HG02763 (cell line): ENCODE measurements around the gene EIF4EBP2.

ENCODE experiments used
- ATAC-seq: cut with Tn5 transposase; IDR thresholded peaks from one replicate; pipeline ENCODE4 v1.9.1; 2021; ENCODE audit warnings: mild to moderate bottlenecking, moderate library complexity; ENCODE audit not compliant: unreplicated experiment

Gene EIF4EBP2

GRCh38 chr10:70404036-70404786, at the start of gene EIF4EBP2:
Gene EIF4EBP2 (plus strand): TSS chr10:70404145. CDS start chr10:70404402, 257 bp downstream.
- peak; percentile 86 for ATAC-seq

DNA sequence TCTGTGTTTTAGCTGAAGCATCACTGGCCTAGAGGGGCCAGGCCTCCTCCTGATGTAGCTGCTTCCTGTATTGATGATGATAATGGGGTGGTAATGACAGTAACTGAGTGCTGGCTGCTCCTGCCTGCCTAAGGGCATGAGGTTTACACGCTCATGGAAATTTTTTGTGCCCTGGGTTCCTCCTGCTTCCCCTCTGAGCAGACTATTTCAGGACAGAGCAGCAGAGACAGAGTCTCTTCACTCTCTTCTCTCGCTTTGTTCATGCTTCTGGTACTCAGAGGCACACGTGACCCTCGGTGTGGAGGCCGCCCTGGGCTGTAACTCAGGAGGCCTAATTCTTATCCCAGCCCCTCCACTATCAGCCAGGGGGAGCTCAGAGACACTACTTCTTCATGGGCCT, 49.4 kb upstream of the EIF4EBP2 start:
- ATAC-seq: no peak

DNA sequence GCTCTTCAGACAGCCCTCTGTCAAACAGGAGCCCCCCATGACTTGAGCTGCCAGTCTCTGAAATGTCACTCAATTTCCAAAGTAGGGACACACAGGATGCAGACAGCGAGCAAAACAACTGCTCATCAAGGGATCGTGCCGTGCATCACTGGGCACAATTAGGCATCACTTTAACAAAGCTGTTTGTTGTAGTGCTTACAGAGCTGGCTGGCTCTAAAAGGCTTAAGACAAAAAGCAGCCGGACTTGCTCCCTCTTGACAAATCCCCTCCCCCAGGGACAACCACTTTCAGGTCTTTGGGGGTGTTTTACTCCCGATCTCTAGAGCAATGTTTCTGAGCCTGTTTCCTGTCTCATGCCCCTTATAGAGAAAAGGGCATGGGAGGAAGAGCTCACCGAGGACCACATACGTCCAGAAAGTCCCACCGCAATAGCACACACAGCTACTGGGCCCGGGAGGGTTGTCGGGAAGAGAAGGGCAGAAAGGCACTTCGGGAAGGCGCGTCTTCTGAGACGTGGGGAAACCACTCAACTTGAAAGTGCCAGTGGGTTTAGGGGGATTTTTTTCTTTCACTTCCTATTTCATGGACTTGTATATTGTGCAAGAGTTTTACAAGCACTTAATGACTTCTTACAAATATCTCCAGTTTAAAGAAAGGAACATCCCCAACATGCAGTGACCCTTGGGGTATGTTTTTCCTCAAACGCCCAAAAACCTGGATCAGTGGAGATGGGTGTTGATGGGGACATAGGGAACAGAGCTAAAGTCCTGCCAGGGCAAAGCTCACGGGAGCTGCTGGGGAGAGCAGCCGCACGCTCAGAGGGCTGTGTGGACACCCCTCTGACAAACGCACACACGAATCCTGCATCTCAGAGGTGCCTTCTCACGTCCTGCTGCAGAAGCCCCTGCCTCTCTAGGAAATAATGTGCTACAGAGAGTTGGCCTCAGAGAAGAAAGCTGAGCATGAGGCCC, 48.6 kb upstream of the EIF4EBP2 start:
- peak; percentile 48 for ATAC-seq

DNA sequence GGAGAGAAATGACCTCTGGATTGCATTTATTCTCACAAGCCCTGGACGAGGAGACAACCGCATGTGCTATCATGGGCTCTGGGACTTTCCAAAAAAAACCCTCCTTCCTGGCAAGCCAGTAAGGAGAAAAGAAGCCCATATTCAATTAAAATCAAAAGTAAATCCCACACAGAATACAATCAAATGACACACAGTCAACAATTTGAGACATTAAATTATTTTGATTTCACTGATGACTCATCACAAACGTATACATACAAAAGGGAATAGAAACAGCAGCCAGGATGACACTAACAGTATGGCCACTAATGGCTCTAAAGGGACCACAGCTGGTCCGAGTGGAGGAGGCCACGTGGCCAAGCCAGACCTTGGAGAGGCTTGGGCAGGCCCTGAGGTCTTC, 46.4 kb upstream of the EIF4EBP2 start:
- no peak for ATAC-seq

DNA sequence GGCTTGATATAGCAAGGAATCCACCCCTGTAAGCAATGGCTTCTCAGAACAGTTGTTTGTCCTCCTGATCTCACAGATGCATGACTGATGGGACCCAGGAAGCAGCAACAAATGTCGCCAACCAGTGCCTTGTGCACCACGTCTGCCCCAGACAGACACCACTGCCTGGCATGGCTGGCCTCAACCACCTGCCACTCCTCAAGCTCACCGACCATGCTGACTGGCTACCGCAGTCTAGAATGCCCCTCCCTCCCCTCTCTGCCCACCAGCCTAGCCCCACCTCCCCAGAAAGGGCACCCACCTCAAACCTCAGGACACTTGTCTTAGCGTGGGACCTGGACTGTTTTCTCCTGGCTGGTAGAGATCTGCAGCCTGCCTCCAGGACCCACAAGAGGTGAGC, 45.5 kb upstream of the EIF4EBP2 start:
- ATAC-seq: no peak

- ATAC-seq: no peak
Measured at GRCh38 chr10:70359017-70359550, 44.9 kb upstream of the EIF4EBP2 start.

DNA sequence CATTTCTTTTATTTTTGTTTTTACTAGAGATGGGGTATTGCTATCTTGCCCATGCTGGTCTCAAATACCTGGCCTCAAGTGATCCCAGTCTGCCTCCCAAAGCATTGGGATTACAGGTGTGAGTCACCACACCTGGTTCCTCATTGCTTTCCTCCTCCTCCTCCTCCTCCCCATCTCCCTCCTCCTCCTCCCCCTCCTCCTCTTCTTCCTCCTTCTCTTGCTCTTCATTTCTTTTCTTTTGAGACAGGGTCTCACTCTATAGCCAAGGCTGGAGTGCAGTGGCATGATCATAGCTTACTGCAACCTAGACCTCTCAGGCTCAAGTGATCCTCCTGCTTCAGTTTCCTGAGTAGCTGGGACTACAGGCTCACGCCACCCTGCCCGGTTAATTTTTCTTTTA, 43.7 kb upstream of the EIF4EBP2 start:
- no peak for ATAC-seq

DNA sequence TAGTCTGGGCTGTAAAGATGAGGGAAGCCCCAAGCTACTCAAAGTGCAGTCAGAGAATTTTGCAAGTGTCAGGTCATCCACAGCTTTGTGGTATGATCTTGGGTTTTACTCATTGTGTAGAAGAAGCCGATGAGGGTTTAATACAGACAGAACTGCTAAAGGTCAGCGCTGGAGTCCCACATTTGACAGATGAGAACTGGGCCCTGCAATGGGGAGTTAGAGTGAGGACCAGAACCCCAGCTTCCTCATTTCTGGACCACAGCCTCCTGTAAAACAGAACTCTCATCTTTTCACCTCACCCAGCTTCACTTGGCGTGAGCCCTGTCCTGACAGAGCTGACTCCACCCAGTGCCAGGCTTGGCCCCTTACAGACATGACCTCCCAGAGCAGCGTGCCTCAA, 41.6 kb upstream of the EIF4EBP2 start:
- ATAC-seq: no peak

DNA sequence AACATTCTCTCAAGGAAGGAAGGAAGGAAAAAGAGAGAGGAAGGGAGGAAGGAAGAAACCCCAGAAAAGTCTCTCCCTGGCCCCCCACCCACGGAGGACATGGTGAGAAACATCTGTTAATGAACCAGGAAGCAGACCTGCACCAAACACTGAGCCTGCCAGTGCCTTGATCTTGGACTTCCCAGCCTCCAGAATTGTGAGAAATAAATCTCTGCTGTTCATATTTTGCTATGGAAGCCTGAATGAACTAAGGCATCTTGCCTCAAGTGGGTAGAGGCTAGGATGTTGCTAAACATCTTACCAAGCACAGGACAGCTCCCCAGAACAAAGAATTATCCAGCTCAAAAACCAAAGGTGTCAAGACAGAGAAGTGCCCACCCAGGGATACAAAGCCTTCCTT, 40.7 kb upstream of the EIF4EBP2 start:
- no peak for ATAC-seq

GRCh38 chr10:70363971-70364771, 39.8 kb upstream of the EIF4EBP2 start:
- ATAC-seq: peak; percentile 79

- no peak for ATAC-seq
Measured at GRCh38 chr10:70364772-70365091, 39.2 kb upstream of the EIF4EBP2 start.

- ATAC-seq: no peak
Measured at GRCh38 chr10:70367195-70367796, 36.6 kb upstream of the EIF4EBP2 start.

DNA sequence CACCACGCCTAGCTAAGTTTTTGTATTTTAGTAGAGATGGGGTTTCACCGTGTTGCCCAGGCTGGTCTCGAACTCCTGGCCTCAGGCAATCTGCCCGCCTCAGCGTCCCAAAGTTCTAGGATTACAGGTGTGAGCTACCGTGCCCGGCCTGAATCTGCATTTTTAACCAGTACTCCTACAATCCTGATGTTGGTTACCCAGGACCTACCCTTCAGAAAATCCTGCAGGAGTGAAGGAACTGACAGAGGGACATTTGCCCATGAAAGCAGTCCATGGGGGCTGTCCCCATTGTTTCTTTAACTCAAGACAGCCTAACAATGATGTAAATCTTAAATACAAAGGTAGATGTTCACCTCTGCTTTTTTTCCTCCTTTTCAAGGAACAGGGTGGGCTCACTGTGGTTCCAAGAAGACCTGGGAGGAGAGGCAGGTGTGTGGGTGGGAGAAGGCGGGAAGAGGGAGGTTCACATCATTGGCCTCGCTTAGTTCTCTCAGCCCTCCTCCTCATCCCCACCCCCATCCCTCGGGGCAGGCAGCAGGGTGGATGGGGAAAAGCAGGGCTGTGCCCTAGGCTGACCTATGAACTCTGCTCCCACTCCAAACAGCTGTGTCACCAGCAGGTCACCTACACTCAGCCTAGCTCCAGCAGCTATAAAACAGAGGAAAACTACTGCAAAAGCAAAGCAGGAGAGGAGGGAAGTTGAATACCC, 35.0 kb upstream of the EIF4EBP2 start:
- no peak for ATAC-seq

- no peak for ATAC-seq
Measured at GRCh38 chr10:70369498-70370018, 34.4 kb upstream of the EIF4EBP2 start.

- ATAC-seq: no peak
Measured at GRCh38 chr10:70370766-70371165, 33.2 kb upstream of the EIF4EBP2 start.

DNA sequence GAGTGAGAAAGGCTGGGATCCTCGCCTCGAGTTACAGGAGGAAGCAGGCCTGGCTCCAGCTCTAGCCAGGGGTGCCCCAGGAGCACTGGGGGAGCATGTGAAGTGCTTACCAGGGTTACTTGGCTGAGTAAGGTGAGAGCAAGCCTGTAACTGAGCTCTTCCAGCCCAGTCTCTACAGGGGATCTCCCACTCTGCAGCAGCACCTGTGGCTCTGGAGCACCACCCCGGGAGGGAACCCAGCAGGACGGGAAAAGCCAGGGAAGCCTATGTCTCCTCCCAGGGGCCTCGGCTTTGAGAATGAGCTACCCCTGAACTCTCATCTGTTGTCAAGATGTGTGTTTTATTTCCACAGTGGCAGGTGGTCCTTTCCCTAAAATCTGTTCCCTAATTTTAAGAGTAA, 32.1 kb upstream of the EIF4EBP2 start:
- no peak for ATAC-seq

DNA sequence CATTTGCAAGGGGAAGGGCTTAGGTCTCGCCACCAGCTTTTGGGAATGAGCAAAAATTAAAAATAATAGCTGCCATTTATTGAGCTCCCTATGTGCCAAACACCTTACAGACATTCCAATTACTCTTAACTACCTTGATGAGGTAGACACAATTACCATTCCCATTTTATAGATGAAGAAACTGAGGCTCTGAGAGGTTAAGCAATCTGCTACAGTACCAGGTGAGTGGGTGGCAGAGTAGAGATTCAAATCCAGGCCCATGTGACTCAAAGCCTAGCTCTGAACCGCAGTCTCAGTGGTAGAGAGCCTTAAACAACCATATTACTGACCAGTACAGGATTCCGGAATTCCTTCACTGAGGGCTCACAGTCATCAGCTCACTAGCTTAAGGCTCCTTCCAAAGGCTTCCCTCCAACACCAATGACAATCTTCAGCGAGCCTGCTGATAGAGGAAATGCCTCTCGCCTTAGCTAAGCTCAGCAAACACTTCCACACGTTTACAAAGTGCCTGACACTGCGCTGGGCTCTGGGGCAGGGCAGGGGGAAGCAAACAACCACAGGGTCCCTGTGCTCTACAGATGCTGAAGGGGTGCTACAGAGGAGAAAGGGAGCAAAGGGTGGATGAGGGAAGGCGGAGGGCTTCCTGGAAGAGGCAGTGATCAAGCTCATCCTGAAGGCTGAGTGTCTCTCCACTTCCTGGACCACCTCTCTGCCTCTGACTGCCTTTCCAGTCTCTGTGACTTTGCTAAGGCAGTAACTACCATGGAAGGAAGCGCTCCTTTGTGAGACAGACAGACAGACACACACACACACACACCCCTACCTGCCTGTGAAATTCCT, 28.9 kb upstream of the EIF4EBP2 start:
- ATAC-seq: no peak

DNA sequence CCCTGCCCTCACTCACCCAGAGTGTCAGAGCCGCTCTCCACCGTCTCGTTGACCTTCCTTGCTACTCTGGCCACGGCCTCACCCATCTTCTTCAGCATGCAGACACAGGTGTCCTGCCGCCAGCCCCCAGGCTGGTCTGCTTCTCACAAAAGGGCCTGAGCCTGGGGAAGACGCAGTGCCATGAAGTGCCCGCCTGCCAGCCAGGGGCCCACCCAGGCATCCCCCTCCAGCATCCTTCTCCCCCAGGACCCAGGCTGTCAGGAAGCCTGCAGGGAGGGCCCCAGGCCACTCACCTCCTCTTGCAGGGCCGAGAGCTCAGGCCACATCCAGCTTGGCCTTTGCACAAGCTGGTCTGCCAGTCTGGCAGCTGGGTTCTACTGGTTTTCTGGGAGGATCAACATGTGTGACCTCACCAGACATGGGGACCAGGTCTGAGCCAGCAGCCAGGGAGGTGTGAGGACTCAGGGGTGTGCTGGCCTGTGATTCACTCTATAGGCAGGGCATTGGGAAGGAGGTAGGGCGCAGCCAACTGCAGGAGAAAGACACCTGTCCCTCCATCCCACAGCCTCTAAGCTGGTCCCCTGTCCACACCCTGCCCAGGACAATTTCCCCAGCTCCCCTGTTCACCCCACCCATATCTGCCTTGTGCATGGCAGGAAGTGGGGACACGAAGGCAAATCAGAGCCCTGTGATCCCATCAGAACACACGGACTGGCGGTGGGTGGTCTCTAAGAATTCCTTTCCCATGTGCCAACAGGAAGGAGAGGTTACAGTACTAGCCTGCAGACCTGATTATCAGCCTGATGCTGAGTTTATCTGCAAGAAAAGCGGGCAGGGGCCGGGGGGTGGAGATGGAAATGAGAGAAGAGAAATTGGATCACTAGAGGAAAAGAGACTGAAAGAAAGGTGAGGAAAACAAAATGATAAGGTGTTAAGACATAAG, 27.2 kb upstream of the EIF4EBP2 start:
- ATAC-seq: no peak
